ENCODE data around the gene EHD2. TPM values are rescaled to one million over a fixed set of nuclear protein-coding genes. Genes with fewer than 3 reads are reported as not detected.
"Not testable (repeated sequence)": the region's sequence is repeated elsewhere in the genome, so short reads cannot be mapped to it uniquely, and the experiment has no call there.

The EHD2 gene
- polyA plus RNA-seq, 1 donor = 147 TPM

DNA sequence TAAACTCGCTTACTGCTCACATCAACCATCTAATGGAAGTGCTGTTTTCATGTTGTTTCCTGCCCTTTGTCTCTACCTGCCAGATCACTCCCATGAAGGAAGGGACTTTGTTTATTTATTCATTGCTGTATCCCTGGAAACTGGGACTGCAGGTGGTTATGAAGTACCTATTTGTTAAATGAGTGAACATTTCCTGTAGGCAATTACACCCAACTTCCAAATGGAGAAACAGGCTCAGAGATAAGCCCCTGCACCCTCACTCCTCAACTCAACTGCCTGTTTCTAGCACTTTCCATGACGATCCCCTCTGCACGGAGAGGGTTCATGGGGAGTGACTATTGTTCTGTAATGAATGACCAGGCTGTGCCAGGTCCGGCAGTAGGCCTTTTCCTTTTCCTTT is 63.3 kb downstream of the EHD2 start:
- no peak for DNase-seq

- DNase-seq = not testable (repeated sequence)
Measured at GRCh38 chr19:47777245-47778048, 64.2 kb downstream of the EHD2 start.

GRCh38 chr19:47778049-47778953 is 65.1 kb downstream of the EHD2 start, which contains the start of gene SELENOW:
TSS of gene SELENOW (plus strand) at chr19:47778703. CDS start at chr19:47778786, 83 bp downstream.
- peak; percentile 82 for DNase-seq

GRCh38 chr19:47778954-47779351 is 65.7 kb downstream of the EHD2 start:
- DNase-seq = no peak

DNA sequence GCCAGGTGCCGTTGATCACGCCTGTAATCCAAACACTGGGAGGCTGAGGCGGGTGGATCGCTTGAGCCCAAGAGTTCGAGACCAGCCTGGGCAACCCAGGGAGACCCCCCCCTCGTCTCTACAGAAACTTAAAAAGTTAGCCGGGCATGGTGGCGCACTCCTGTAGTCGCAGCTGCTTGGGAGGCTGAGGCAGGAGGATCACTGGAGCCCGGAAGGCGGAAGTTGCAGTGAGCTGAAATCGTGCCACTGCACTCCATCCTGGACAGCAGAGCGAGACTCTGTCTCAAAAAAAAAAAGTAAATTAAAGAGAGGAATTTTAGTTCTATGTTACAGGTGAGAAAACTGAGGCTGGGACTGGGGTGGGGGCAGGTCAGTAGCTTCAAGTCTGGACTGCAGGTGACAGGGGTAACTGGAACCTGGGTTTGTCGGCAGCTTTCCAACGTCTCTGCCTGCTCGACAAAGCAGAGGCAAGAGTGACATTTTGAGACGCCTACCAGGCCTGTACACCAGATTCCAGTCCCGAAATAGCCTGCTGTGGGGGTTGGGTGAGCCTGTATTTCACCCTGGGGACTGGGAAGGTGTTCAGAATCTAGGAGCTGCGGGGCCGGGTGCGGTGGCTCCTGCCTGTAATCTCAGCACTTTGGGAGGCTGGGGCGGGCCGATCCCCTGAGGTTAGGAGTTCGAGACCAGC is 66.4 kb downstream of the EHD2 start:
- DNase-seq = no peak

GRCh38 chr19:47780215-47780551 is 67.0 kb downstream of the EHD2 start:
- DNase-seq = no peak

GRCh38 chr19:47781590-47782262 is 68.5 kb downstream of the EHD2 start:
- DNase-seq = no peak

DNA sequence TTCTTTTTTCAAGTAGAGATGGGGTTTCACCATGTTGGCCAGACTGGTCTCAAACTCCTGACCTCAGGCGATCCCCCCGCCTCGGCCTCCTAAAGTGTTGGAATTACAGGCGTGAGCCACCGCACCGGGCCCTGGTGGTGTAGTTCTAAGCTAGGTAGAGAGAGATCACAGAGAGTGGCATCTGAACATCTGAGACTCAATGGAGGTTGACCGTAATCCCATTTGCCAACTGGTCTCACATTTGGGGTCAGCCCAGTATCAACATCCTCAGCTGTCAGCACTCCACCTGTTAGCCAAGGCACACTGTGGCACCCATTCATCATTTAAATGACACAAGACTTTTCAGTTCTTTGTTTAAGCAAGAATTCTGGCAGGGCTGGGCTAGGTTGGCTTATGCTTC is 73.3 kb downstream of the EHD2 start:
- no peak for DNase-seq

DNA sequence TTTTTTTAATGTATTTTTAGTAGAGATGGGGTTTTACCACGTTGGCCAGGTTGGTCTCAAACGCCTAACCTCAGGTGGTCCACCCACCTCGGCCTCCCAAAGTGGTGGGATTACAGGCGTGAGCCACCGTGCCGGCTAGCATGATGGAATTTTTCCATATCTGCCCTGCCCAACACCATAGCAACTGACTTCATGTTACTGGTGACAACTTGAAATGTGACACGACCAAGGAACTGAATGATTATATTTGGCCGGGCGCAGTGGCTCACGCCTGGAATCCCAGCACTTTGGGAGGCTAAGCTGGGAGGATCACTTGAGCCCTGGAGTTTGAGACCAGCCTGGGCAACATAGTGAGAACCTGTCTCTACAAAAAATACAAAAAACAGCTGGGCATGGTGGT is 74.1 kb downstream of the EHD2 start:
- DNase-seq = not testable (repeated sequence)

DNA sequence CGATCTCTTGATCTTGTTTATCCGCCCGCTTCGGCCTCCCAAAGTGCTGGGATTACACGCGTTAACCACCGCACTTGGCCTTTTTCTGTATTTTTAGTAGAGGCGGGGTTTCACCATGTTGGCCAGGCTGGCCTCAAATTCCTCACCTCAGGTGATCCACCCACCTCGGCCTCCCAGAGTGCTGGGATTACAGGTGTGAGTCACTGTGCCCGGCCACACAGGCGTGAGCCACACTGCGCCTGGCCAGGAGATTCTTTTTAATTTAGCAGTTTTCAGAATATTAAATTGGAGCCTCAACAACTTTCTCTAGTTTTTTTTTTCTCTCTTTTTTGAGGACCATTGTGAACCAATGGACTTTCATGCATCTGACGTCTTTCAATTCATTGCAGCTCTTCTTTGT is 76.6 kb downstream of the EHD2 start:
- DNase-seq = not testable (repeated sequence)

DNA sequence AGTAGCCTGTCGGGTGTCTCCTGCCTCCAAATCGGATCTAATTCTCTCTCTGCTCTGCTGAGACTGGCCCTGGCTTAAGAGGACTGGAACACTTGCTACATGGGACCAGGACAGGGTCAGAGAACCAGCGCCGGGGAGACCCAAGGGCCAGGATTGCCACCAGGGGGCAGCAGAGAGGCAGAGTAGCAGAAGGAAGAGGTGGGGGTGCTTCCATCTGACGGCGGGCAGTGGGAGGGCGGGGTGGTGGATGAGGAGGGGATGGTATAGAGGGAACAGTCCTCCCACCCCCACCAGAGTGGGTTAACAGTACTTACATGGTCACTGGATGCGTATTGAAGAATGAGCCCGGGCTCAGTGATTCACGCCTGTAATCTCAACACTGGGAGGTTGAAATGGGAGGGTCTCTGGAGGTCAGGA is 77.2 kb downstream of the EHD2 start:
- no peak for DNase-seq

DNA sequence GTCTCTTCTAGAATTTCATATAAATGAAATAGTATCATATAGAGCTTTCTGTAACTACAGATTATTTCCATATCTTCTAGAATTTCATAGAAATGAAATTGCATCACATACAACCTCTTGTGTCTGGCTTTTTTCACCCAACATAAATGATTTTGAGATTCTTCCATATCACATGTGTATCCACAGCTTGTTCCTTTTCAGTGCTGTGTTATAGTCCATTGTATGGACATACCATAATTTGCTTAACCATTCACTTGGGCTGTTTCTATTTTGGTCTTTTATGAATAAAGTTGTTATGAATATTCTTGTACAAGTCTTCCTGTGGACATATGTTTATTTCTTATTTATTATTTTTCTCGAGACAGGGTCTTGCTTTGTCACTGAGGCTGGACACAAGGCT is 79.4 kb downstream of the EHD2 start:
- no peak for DNase-seq

Other genes with a start within 250 kb of the EHD2 start
- gene SLC8A2, start 241.5 kb upstream of the EHD2 start, polyA plus RNA-seq (ENCODE audit: insufficient read length) = 0.23 TPM
- gene KPTN, start 229.2 kb upstream of the EHD2 start, polyA plus RNA-seq (ENCODE audit: insufficient read length) = 8.3 TPM
- 103 TPM for gene NAPA, start 198.4 kb upstream of the EHD2 start, polyA plus RNA-seq (ENCODE audit: insufficient read length)
- gene ZNF541, start 140.3 kb upstream of the EHD2 start, polyA plus RNA-seq (ENCODE audit: insufficient read length) = 0.12 TPM
- 13.4 TPM for gene BICRA, start 104.3 kb upstream of the EHD2 start, polyA plus RNA-seq (ENCODE audit: insufficient read length)
- gene NOP53, start 32.1 kb downstream of the EHD2 start, polyA plus RNA-seq (ENCODE audit: insufficient read length) = 583 TPM
- gene SELENOW, start 65.3 kb downstream of the EHD2 start, polyA plus RNA-seq (ENCODE audit: insufficient read length) = 941 TPM
- gene TPRX1, start 91.1 kb downstream of the EHD2 start, polyA plus RNA-seq (ENCODE audit: insufficient read length) = not detected
- gene CRX, start 108.5 kb downstream of the EHD2 start, polyA plus RNA-seq (ENCODE audit: insufficient read length) = not detected
- not detected for gene TPRX2, start 145.8 kb downstream of the EHD2 start, polyA plus RNA-seq (ENCODE audit: insufficient read length)
- not detected for gene SULT2A1, start 172.9 kb downstream of the EHD2 start, polyA plus RNA-seq (ENCODE audit: insufficient read length)

All from hindlimb muscle (tissue), 1 donor.